Lower lobe of right lung (tissue), 2 donors: ENCODE data around the gene CMTM3. TPM values are rescaled to one million over a fixed set of nuclear protein-coding genes. Genes with fewer than 3 reads are reported as not detected.

Source experiments
- ATAC-seq, 2 donors: fragments of 200-7000 bp; cut with Tn5 transposase; one replicate each; pipeline ENCODE4 v1.9.1; 2020 to 2022; ENCODE audit warnings: mild to moderate bottlenecking in 2 of 2, moderate library complexity in 2 of 2
- DNase-seq: peaks from one replicate; pipeline ENCODE4 v3.0.0-alpha.2; 2020
- H3K27ac ChIP-seq: fragments of 200-600 bp; one replicate; pipeline ENCODE4 v1.8.0; 2022
- H3K27me3 ChIP-seq: fragments of 200-600 bp; one replicate; pipeline ENCODE4 v1.8.0; 2022; ENCODE audit warnings: low read depth
- H3K36me3 ChIP-seq: fragments of 200-600 bp; one replicate; pipeline ENCODE4 v1.8.0; 2022; ENCODE audit warnings: mild to moderate bottlenecking
- H3K4me1 ChIP-seq: fragments of 200-600 bp; one replicate; pipeline ENCODE4 v1.8.0; 2022
- H3K4me3 ChIP-seq: fragments of 200-600 bp; one replicate; pipeline ENCODE4 v1.8.0; 2022; ENCODE audit warnings: mild to moderate bottlenecking
- H3K9me3 ChIP-seq: fragments of 200-600 bp; one replicate; pipeline ENCODE4 v1.8.0; 2022
- intact Hi-C: fragments of 100-400 bp; cut with DNase I; formaldehyde crosslinking; loops from one replicate; pipeline ENCODE4 v1.11.0; 2022
- total RNA-seq: library from RNA; stranded (reverse); fragmentation: NEBNext Ultra II Directional; extraction: Animal tissue kit (Norgen Biotek cat#: 25700); gene quantifications from one replicate; pipeline ENCODE4 v1.2.1, GENCODE V29; 2021
- TF ChIP-seq, protein P1 (sequence below): fragments of 200-600 bp; IDR thresholded peaks from one replicate; pipeline ENCODE4 v1.8.0; 2022; ENCODE audit warnings: antibody characterized with exemption, mild to moderate bottlenecking
- donor health status: DM: no; HTN: yes; CAD: no; lungs with severe emphysema.

CMTM3 gene
- total RNA-seq, 1 donor from 2014 or later: 35.8 TPM

DNA sequence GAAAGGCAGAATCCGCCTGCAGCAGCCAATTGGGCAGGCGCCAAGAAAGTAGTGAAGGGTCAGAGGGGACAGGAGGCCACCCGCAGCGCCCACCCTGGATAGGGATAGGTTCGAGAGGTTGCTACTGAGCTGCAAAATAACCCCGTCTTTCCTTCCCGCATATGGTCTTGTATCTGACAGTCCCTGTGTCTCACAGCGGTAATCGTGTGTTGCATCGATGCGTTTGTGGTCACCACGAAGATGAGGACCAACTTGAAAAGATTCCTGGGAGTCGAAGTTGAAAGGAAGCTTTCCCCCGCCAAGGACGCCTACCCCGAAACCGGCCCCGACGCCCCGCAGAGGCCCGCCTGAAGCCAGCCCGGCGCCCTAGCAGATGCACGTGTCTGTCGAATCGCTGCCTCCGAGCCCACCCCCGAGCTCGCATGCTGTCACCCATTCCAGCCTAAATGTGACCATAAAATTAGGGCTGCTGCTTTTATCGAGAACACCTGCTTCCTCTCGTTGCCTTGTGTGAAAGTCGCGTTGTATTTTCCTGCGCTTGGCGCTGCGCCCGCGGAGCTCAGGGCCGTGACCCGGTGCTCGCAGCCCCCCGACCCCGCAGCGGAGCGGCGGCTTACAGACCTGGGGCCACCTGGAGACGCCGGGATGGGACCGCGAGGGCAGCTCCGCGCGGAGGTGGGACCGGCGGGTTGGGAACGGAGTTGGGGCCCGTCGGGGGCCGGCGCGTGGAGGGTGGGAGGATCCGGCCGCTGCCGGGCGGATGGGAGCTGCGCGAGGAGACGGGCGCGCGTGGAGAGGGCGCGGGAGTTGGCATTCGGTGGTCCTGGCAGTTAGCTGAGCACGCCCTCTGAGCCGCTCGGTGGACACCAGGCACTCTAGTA, 25.6 kb upstream of the CMTM3 start, which contains the start of gene CMTM2:
Gene CMTM2, plus strand, starts transcription at position 813 of the 881 bp plus-strand sequence. CDS start 145 bp downstream, outside the sequence.
- Histone ChIP-seq H3K27me3 (peaks cover 22% of the 10 kb centered on the region), H3K4me3 (peak within 1 kb of the TSS; percentile 42), H3K4me1 (peaks cover 15% of the 10 kb centered on the region), H3K36me3 (no peaks in the 10 kb centered on the region), H3K9me3 (no peaks in the 10 kb centered on the region), H3K27ac (no peak within 1 kb of the TSS)
- TF ChIP-seq, protein P1, sequence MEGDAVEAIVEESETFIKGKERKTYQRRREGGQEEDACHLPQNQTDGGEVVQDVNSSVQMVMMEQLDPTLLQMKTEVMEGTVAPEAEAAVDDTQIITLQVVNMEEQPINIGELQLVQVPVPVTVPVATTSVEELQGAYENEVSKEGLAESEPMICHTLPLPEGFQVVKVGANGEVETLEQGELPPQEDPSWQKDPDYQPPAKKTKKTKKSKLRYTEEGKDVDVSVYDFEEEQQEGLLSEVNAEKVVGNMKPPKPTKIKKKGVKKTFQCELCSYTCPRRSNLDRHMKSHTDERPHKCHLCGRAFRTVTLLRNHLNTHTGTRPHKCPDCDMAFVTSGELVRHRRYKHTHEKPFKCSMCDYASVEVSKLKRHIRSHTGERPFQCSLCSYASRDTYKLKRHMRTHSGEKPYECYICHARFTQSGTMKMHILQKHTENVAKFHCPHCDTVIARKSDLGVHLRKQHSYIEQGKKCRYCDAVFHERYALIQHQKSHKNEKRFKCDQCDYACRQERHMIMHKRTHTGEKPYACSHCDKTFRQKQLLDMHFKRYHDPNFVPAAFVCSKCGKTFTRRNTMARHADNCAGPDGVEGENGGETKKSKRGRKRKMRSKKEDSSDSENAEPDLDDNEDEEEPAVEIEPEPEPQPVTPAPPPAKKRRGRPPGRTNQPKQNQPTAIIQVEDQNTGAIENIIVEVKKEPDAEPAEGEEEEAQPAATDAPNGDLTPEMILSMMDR: no peak
- DNase-seq (no peak), ATAC-seq (peak; percentile 27 to 34)
- intact Hi-C loops: no loop called here

DNA sequence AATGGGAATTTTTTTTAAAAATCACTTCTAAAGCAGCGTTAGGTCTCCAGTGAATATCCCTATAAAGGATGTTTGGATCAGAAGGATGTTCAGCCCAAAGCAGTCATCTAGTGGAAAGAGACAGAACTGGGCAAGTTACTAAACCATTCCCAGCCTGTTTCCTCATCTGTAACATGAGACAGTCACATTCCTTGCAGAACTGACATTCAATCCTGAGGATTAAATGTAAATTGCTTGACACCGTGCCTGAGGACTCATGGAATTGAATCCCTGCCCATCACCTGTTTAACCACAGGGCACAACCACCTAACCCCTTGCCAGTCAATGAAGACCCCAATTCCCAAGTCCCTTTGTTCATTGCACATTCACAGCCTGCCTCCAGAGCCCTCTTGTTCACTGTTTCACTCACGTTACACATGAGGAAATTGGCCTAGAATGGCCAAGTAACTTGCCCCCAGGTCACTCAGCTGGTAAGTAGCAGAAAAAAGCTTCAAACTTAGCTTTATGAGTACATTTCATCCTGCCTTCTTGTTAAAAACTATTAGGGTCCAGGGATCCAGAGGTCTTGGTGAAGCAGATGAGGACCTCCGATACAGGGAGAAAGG, 23.8 kb upstream of the CMTM3 start:
- Histone ChIP-seq H3K27ac (no peak overlapping the region), H3K4me3 (no peak overlapping the region), H3K4me1 (peaks cover 22% of the 10 kb centered on the region), H3K36me3 (no peaks in the 10 kb centered on the region), H3K27me3 (peaks cover 22% of the 10 kb centered on the region), H3K9me3 (no peaks in the 10 kb centered on the region)
- ATAC-seq (no peak), DNase-seq (no peak)
- TF ChIP-seq, protein P1: no peak
- intact Hi-C loops: no loop called here

DNA sequence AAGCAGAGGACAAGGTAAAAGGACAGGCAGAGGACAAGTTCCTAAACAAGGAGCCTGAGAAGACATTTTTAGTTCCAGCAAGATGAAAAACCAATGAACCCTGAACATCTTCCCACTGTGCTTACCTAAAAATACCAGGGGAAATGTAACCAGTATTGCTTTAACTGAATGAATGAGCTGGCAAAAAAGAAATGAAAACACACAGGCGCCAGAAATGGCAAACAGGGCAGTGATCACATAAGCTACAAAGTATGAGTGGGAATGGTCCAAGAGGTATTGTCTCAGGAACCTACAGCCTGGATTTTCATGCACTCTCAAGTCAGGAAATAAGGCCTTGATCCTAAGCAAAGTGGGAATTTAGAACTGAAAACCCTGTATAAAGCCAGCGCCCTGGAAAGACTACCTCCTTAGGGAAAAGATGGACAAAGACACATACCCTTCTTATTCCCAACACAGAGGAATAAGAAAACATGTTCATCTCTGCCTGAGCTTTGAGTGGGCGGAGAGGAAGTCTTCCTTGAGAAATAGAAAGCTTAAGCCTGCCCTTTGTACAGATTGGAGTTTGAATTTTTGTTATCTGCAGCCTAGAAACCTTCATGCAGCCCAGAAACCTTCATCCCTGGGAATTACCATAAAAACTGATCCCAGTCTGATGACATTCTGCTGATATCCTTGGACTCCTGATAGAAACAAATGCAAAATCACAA, 23.1 kb upstream of the CMTM3 start:
- H3K4me1 ChIP-seq: peaks cover 29% of the 10 kb centered on the region
- no peaks in the 10 kb centered on the region for H3K36me3 ChIP-seq
- no peak overlapping the region for H3K27ac ChIP-seq
- H3K9me3 ChIP-seq: no peaks in the 10 kb centered on the region
- TF ChIP-seq, protein P1: no peak
- H3K4me3 ChIP-seq: no peak overlapping the region
- intact Hi-C loops: no loop called here
- H3K27me3 ChIP-seq: peaks cover 22% of the 10 kb centered on the region
- no peak for ATAC-seq
- no peak for DNase-seq

DNA sequence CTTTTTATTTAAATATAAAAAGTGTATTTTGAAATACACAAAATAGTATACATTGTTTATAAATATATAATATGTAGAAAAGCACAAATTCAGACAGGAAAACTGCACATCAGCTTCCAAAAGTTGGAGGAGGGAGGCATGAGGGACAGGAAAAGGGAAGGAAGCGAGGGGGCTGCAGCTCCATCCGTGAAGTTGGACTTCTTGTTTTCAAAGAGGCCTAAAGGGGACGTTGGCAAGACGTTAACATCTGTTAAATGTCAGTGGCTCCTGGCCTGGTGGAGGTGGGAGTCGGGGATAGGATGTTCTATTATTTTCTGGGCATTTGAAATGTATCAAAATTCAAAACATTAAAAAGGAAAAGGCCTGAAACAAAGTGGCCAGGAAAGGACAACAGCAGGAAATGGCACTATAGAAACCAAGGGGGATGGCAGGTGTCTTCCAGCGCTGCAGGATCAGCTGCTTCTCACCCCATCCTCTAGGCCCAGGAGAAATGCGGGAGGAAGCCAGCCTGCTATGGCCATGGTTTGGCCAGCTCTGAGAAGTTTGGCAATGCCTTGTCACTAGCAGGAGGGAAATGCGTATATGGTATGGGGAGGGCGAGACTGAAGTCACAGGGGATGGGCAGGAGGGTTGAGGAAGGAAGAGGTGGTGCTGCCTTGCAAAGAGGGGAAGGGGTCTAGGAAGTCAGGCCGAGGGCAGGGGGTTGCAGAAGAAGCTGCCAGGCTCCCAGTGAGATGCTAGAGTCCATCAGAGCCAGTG, 18.8 kb upstream of the CMTM3 start:
- intact Hi-C loops: no loop called here
- no peaks in the 10 kb centered on the region for H3K9me3 ChIP-seq
- H3K27me3 ChIP-seq: no peaks in the 10 kb centered on the region
- DNase-seq: no peak
- peak in 1 of 2 donors; percentile 53 for ATAC-seq
- TF ChIP-seq, protein P1: no peak
- no peak overlapping the region for H3K27ac ChIP-seq
- H3K4me1 ChIP-seq: peaks cover 30% of the 10 kb centered on the region
- H3K36me3 ChIP-seq: no peaks in the 10 kb centered on the region
- no peak overlapping the region for H3K4me3 ChIP-seq
